Heart left ventricle (tissue), 13 donors: ENCODE measurements around the gene TAF10.

Experiments used
- CTCF ChIP-seq, 12 donors: fragments of 200-600 bp; sonication (generic) in 4 of 12; IDR thresholded peaks; one replicate each; pipeline versions ENCODE4 v1.5.0 to v1.8.0; 2018 to 2022; ENCODE audit warnings: antibody characterized with exemption in 12 of 12, mild to moderate bottlenecking in 5 of 12
- POLR2A ChIP-seq, 2 donors: fragments of 450-650 bp; IDR thresholded peaks; one replicate each; pipeline ENCODE4 v1.6.1; 2017; ENCODE audit warnings: antibody characterized with exemption in 2 of 2, mild to moderate bottlenecking in 2 of 2, moderate library complexity in 2 of 2
- donor health status: ischemic (EF 13 %, LVEDD 7.1; RV severe dilation, severe dysfunction).
- donor health status: DM: no; HTN: yes; CAD: no.
- donor health status: DM: no; HTN: no; CAD: no.
- donor health status: ischemic (EF 25% LVEDD 6.9; RV normal size, moderate dysfunction).
- donor health status: ischemic (EF 25% LVEDD 5.7; RV mildly dilated, moderate dysfunction).
- donor health status: ischemic (EF 35%, LVEDD 5.7; RV mildly dilated, moderate dysfunction).
- donor health status: nonischemic (EF 11% LVEDD 7.7; RV severe dilation, severe dysfunction).
- donor health status: DM: yes; HTN: yes; CAD: no.
- donor health status: PGD.
- donor health status: ischemic (EF 29% LVEDD 5.4; RV normal size, mild dysfunction).
- donor health status: nonischemic (EF 23%, LVEDD 6.1; RV moderate dilation, normal function).

DNA sequence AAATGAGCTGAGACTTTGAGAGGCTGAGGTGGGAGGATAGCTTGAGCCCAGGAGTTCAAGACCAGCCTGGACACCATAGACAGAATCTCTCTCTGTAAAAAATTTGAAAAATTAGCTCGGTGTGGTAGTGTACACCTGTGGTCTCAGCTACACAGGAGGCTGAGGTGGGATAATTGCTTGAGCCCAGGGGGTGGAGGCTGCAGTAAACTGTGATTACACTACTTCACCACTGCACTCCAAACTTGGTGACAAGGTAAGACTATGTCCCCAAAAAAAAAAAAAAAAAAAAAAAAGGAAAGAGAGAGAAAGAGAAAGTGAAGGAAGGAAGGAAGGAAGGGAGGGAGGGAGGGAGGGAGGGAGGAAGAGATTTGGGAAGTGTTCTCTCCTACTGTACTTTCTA lies 33.9 kb downstream of the TAF10 start:
- TF ChIP-seq CTCF (IDR thresholded peaks at IDR 0.05) (no peak), POLR2A (IDR thresholded peaks at IDR 0.05) (no peak)
